GM21737 (cell line): ENCODE results near the gene NAIF1.
A peak's percentile ranks its signal among the peaks of the same experiment; 100 is the strongest.
"Not testable (repeated sequence)": the region's sequence is repeated elsewhere in the genome, so short reads cannot be mapped to it uniquely, and the experiment has no call there.

Experiments
- ATAC-seq: cut with Tn5 transposase; IDR thresholded peaks from one replicate; pipeline ENCODE4 v1.9.1; 2021; ENCODE audit warnings: mild to moderate bottlenecking, moderate library complexity; ENCODE audit not compliant: unreplicated experiment

NAIF1 gene

DNA sequence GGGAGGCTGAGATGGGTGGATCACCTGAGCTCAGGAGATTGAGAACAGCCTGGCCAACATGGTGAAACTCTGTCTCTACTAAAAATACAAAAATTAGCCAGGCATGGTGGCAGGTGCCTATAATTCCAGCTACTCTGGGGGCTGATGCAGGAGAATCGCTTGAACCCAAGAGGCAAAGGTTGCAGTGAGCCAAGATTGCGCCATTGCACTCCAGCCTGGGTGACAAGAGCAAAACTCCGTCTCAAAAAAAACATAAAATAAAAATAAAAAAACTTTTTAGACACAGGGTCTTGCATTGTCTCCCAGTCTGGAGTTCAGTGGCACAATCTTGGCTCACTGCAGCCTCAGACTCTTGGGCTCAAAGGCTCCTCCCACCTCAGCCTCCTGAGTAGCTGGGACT lies 30.6 kb downstream of the NAIF1 start:
- not testable (repeated sequence) for ATAC-seq

- peak; percentile 42 for ATAC-seq
Measured at GRCh38 chr9:128034821-128035652, 32.1 kb downstream of the NAIF1 start.

DNA sequence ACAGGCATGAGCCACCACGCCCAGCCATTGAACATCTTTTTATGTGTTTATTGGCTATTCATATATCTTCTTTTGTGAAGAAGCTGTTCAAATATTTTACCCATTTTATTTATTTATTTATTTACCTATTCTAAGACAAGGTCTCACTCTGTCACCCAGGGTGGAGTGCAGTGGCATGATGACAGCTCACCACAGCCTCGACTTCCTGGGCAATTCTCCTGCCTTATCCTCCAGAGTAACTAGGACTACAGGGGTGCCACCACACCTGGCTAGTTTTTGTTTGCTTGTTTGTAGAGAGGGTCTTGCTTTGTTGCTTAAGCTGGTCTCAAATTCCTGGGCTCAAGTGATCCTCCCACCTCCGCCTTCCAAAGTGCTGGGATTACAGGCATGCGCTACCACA lies 33.5 kb downstream of the NAIF1 start:
- no peak for ATAC-seq

- no peak for ATAC-seq
Measured at GRCh38 chr9:128027705-128028104, 39.4 kb downstream of the NAIF1 start.

GRCh38 chr9:128026773-128027541 lies 40.2 kb downstream of the NAIF1 start:
- ATAC-seq = peak; percentile 11

DNA sequence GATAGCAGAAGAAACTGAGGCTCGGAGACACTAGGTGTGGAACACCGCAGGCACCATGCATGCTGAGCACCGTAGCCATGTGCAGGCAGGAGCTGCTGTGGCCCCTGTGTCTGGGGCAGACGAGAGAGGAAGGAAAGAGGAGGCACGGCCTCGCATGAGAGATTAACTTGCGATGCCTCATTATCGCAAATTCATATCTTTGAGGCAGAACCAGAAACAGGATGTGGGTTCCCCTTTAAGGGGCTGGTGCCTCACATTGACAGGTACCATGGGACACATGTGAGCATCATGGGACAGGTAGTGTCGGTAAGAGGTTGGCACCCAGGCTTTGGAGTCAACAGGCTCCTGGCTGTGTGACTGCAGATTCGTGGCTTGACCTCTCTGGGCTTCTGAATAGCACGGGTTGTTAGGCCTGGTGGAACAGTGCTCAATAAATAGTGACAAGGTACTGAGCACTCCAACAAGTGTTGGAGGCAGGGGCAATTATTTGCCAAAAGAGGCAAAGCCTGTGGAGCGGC lies 40.8 kb downstream of the NAIF1 start:
- ATAC-seq = peak; percentile 46

GRCh38 chr9:128025736-128026135 lies 41.4 kb downstream of the NAIF1 start:
- no peak for ATAC-seq

DNA sequence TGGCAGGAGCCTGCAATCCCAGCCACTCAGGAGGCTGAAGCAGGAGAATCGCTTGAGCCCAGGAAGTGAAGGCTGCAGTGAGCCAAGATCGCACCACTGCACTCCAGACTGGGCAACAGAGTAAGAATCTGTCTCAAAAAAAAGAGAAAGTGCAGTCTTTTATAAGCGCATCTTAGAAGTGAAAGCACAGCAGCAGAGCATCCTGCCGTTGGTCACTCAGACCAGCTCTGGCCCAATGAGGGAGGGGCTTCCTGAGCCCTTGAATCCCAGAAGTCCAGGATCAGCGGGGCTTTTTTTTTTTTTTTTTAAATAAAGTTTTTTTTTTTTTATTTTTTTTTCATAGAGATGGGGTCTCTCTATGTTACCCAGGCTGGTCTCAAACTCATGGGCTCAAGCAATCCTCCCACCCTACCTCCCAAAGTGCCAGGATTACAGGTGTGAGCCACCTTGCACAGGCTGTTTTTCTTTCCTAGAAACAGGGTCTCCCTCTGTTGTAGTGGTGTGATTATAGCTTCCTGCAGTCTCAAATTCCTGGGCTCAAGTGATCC lies 42.3 kb downstream of the NAIF1 start:
- no peak for ATAC-seq

GRCh38 chr9:128023671-128024070 lies 43.4 kb downstream of the NAIF1 start:
- ATAC-seq = not testable (repeated sequence)

DNA sequence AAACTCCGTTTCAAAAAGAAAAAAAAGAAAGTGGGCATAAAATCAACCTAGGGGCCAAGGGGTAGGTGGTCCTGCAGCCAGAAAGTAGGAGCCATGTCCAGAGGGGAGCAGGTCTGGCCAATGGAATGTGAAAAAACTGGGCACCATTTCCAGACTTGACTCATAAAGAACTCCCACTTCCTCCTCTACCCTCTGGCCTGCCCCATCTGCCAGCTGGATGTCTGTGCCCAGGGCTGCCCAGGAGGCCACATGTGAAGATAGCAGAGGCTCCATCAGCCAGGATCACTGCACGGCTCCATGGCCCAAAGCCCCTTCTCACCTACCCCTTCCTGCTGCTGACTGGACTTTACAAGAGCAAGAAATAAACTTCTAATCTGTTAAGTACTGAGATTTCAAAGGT lies 44.2 kb downstream of the NAIF1 start:
- ATAC-seq = no peak

GRCh38 chr9:128021098-128021497 lies 46.0 kb downstream of the NAIF1 start:
- no peak for ATAC-seq

DNA sequence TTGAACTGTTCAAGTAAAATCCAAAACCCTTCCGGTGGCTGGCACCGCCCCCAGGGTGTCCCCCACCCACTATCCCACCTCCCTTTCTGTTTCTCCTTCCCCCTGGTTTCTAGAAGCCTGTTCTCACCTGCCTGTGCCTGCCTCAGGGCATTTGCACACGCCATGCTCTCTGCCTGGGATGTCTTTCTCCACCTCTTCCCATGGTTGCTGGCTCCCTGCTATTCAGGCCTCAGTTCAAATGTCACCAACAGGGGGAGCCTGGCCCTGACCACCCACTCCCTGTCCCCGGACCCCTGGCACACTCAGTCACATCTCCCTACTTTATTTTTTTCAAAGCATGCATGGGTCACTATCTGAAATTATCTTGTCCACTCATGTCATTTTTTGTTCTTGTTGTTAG lies 46.4 kb downstream of the NAIF1 start:
- ATAC-seq = no peak

GRCh38 chr9:128015696-128016095 lies 51.4 kb downstream of the NAIF1 start:
- no peak for ATAC-seq
